ENCODE data around the gene PRSS2. TPM values are rescaled to one million over a fixed set of nuclear protein-coding genes. Genes with fewer than 3 reads are reported as not detected.

The PRSS2 gene
- total RNA-seq, 1 experiment from 2014 or later = 22.4 TPM

DNA sequence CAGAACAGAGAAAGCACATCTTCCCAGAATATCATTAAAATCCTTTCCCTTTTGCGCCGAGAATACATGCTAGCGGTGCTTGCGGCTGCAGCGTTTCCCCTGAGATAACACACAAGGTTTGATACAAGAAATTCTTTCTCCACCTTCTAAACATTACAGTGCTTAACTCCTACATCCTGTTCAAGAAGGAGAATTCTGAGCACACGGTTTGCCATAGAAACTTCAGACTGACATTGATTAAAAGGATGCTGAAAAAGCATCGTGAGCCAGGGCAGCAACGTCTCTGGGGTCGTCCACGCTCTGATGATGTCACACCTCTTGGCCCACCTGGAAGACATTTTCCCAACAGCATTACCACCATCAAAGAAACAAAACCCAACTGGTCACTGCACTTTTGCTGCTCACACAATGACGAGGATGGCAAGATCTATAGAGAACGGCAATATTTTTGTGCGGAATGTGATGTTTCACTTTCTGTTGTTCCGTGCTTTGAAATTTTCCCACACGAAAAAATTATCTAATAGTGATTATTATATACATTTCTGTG lies 48.4 kb upstream of the PRSS2 start:
- intact Hi-C loops (cut with micrococcal nuclease; ENCODE audit: unreplicated experiment) (no loop called here), in situ Hi-C loops (cut with HindIII; ENCODE audit: low pct_unique_long_range_greater_than_20kb, low sequenced_read_pairs) (no loop called here)
- Histone ChIP-seq H3K9me3 (ENCODE audit: control insufficient read depth, insufficient read depth, low read depth, low read length) (no peaks in the 10 kb centered on the region), H3K36me3 (ENCODE audit: control insufficient read depth, insufficient read depth, low read length) (no peaks in the 10 kb centered on the region), H3K4me3 (ENCODE audit: low read depth in 2 of 2, low read length in 2 of 2) (no peak overlapping the region), H3K27ac (ENCODE audit: low read length) (no peak overlapping the region), H3K4me1 (ENCODE audit: control insufficient read depth, insufficient read depth, low read length) (no peaks in the 10 kb centered on the region; the same call in 1 of the 2 replicates), H3K27me3 (ENCODE audit: control insufficient read depth, insufficient read depth, low read length) (peaks cover 2% of the 10 kb centered on the region)
- ChIA-PET POLR2A (no interaction called here), CTCF (no interaction called here)
- BruUV-seq (replicated peaks) = no TSS peak
- ATAC-seq (no peak), DNase-seq (ENCODE audit: low read depth, low spot score) (no peak)
- TF ChIP-seq, protein P1, sequence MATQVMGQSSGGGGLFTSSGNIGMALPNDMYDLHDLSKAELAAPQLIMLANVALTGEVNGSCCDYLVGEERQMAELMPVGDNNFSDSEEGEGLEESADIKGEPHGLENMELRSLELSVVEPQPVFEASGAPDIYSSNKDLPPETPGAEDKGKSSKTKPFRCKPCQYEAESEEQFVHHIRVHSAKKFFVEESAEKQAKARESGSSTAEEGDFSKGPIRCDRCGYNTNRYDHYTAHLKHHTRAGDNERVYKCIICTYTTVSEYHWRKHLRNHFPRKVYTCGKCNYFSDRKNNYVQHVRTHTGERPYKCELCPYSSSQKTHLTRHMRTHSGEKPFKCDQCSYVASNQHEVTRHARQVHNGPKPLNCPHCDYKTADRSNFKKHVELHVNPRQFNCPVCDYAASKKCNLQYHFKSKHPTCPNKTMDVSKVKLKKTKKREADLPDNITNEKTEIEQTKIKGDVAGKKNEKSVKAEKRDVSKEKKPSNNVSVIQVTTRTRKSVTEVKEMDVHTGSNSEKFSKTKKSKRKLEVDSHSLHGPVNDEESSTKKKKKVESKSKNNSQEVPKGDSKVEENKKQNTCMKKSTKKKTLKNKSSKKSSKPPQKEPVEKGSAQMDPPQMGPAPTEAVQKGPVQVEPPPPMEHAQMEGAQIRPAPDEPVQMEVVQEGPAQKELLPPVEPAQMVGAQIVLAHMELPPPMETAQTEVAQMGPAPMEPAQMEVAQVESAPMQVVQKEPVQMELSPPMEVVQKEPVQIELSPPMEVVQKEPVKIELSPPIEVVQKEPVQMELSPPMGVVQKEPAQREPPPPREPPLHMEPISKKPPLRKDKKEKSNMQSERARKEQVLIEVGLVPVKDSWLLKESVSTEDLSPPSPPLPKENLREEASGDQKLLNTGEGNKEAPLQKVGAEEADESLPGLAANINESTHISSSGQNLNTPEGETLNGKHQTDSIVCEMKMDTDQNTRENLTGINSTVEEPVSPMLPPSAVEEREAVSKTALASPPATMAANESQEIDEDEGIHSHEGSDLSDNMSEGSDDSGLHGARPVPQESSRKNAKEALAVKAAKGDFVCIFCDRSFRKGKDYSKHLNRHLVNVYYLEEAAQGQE (IDR thresholded peaks at IDR 0.05; ENCODE audit: insufficient read depth in 1 of 2, low read depth in 2 of 2, low read length in 1 of 2) = no peak
- TF ChIP-seq TCF7L2 (IDR thresholded peaks at IDR 0.05; ENCODE audit: low read depth, low read length) (no peak), SIN3A (IDR thresholded peaks at IDR 0.05; ENCODE audit: borderline replicate concordance, insufficient read depth, low read depth, low read length) (no peak)

DNA sequence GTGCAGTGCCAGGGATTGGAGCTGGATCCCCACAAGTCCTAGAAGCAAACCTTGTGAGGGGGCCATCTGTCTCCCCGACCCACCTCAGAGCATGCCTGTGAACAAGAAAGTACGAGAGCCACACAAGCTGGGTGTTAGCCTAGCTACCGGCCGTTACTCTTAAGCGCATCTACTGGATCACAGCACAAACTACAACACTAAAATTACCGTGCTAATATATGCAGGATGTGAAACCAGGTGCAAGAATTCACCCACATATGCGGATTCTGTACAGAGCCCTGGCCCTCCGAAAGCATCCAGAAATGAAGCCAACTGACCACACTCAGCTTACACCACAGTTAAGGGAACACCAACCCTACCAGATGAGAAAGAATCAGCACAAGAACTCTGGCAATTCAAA lies 37.5 kb upstream of the PRSS2 start:
- Histone ChIP-seq H3K4me3 (ENCODE audit: low read depth in 2 of 2, low read length in 2 of 2) (no peak overlapping the region), H3K27ac (ENCODE audit: low read length) (no peak overlapping the region), H3K36me3 (ENCODE audit: control insufficient read depth, insufficient read depth, low read length) (no peaks in the 10 kb centered on the region), H3K4me1 (ENCODE audit: control insufficient read depth, insufficient read depth, low read length) (no peaks in the 10 kb centered on the region), H3K9me3 (ENCODE audit: control insufficient read depth, insufficient read depth, low read depth, low read length) (no peaks in the 10 kb centered on the region), H3K27me3 (ENCODE audit: control insufficient read depth, insufficient read depth, low read length) (no peaks in the 10 kb centered on the region)
- no peak for TF ChIP-seq SIN3A (IDR thresholded peaks at IDR 0.05; ENCODE audit: borderline replicate concordance, insufficient read depth, low read depth, low read length)
- ChIA-PET CTCF (no interaction called here), POLR2A (no interaction called here)
- DNase-seq (ENCODE audit: low read depth, low spot score) (no peak), ATAC-seq (no peak)
- intact Hi-C loops (cut with micrococcal nuclease; ENCODE audit: unreplicated experiment) = no loop called here
- in situ Hi-C loops (cut with HindIII; ENCODE audit: low pct_unique_long_range_greater_than_20kb, low sequenced_read_pairs) = no loop called here
- no TSS peak for BruUV-seq (replicated peaks)

DNA sequence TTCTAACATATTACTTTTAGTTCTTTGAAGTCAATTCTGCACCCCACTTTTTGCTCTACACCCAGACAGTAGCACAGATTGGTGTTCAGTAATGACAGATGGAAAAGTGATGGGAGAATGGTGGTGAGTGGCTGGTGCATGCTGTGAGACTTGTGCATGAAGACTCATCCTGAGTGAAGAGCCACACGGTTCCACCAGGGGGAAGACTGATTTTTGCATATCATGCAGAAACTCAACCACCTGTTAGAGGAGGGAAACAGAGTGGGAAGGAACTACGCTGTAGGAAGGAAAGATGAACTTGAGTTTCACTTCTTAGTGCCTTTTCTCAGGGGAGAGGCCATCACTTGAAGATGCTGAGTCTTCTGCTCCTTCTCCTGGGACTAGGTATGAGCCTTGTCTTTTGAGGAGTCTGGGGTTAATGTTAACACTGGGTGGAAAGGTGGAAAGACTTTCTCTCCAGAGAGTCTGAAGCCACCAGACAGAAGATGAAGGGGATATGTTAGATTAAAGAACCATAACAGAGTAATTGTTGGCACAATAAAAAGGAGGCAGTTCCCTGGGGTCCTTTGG lies 30.8 kb upstream of the PRSS2 start:
- in situ Hi-C loops (cut with HindIII; ENCODE audit: low pct_unique_long_range_greater_than_20kb, low sequenced_read_pairs) = no loop called here
- intact Hi-C loops (cut with micrococcal nuclease; ENCODE audit: unreplicated experiment) = no loop called here
- Histone ChIP-seq H3K27me3 (ENCODE audit: control insufficient read depth, insufficient read depth, low read length) (no peaks in the 10 kb centered on the region), H3K4me1 (ENCODE audit: control insufficient read depth, insufficient read depth, low read length) (no peaks in the 10 kb centered on the region), H3K36me3 (ENCODE audit: control insufficient read depth, insufficient read depth, low read length) (no peaks in the 10 kb centered on the region), H3K27ac (ENCODE audit: low read length) (no peak overlapping the region), H3K9me3 (ENCODE audit: control insufficient read depth, insufficient read depth, low read depth, low read length) (no peaks in the 10 kb centered on the region), H3K4me3 (ENCODE audit: low read depth in 2 of 2, low read length in 2 of 2) (no peak overlapping the region)
- CTCF ChIA-PET = no interaction called here
- POLR2A ChIA-PET = no interaction called here
- BruUV-seq (replicated peaks) = no TSS peak
- TF ChIP-seq, protein P1 (IDR thresholded peaks at IDR 0.05; ENCODE audit: insufficient read depth in 1 of 2, low read depth in 2 of 2, low read length in 1 of 2) = no peak
- TF ChIP-seq, protein P2, sequence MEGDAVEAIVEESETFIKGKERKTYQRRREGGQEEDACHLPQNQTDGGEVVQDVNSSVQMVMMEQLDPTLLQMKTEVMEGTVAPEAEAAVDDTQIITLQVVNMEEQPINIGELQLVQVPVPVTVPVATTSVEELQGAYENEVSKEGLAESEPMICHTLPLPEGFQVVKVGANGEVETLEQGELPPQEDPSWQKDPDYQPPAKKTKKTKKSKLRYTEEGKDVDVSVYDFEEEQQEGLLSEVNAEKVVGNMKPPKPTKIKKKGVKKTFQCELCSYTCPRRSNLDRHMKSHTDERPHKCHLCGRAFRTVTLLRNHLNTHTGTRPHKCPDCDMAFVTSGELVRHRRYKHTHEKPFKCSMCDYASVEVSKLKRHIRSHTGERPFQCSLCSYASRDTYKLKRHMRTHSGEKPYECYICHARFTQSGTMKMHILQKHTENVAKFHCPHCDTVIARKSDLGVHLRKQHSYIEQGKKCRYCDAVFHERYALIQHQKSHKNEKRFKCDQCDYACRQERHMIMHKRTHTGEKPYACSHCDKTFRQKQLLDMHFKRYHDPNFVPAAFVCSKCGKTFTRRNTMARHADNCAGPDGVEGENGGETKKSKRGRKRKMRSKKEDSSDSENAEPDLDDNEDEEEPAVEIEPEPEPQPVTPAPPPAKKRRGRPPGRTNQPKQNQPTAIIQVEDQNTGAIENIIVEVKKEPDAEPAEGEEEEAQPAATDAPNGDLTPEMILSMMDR (IDR thresholded peaks at IDR 0.05) = no peak
- no peak for TF ChIP-seq TCF7L2 (IDR thresholded peaks at IDR 0.05; ENCODE audit: low read depth, low read length)
- TF ChIP-seq SIN3A (IDR thresholded peaks at IDR 0.05; ENCODE audit: borderline replicate concordance, insufficient read depth, low read depth, low read length) = no peak
- no peak for TF ChIP-seq POLR2AphosphoS5 (IDR thresholded peaks at IDR 0.05; ENCODE audit: low read depth, low read length)
- DNase-seq (ENCODE audit: low read depth, low spot score) (no peak), ATAC-seq (no peak)
